GM21723 (cell line): ENCODE data around the gene SPIRE2.
"Not testable (repeated sequence)": the region's sequence is repeated elsewhere in the genome, so short reads cannot be mapped to it uniquely, and the experiment has no call there.

Experiments used
- ATAC-seq: cut with Tn5 transposase; IDR thresholded peaks from one replicate; pipeline ENCODE4 v1.9.1; 2021; ENCODE audit warnings: mild to moderate bottlenecking, moderate library complexity; ENCODE audit not compliant: unreplicated experiment

The SPIRE2 gene

GRCh38 chr16:89912143-89912542 lies 83.9 kb downstream of the SPIRE2 start:
- ATAC-seq: no peak

DNA sequence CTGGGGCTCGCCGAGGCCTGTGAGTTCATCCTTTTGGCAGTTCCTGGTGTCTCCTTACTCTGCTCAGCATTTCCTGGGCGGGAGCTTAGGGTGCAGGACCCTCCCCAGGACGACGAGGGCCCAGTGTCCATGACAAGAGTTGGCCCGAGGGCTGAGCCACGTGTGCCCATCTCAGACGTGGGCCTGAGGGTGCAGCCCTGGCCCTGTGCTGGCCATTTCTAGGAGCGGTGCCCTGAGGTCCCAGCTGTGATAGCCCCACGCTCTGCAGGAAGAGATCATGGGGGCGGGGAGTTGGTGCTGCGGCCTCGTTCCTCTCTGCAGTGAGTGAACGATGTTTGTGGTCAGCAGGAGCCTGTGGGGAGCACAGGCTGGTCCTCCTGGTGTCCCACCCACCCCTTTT lies 84.4 kb downstream of the SPIRE2 start:
- ATAC-seq: no peak

GRCh38 chr16:89913408-89914387 lies 85.4 kb downstream of the SPIRE2 start:
- ATAC-seq: no peak

DNA sequence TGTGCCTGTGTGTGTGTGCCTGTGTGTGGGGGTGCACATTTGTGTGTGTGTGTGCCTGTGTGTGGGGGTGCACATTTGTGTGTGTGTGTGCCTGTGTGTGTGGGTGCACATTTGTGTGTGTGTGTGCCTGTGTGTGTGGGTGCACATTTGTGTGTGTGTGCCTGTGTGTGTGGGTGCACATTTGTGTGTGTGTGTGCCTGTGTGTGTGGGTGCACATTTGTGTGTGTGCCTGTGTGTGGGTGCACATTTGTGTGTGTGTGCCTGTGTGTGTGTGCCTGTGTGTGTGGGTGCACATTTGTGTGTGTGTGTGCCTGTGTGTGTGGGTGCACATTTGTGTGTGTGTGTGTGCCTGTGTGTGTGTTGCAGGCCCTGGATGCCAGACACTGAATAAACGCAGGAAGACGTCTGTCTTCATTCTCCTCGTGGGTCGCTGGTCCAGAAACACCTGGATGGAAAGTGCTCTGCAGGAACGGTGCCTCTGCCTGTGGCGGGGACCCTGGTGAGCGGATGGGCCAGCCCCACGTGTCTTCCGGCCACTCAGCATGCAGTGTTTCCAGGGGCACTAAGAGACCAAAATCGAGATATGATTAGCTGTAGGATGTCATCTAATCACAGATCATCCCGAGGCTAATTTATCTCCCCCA lies 86.5 kb downstream of the SPIRE2 start:
- not testable (repeated sequence) for ATAC-seq

DNA sequence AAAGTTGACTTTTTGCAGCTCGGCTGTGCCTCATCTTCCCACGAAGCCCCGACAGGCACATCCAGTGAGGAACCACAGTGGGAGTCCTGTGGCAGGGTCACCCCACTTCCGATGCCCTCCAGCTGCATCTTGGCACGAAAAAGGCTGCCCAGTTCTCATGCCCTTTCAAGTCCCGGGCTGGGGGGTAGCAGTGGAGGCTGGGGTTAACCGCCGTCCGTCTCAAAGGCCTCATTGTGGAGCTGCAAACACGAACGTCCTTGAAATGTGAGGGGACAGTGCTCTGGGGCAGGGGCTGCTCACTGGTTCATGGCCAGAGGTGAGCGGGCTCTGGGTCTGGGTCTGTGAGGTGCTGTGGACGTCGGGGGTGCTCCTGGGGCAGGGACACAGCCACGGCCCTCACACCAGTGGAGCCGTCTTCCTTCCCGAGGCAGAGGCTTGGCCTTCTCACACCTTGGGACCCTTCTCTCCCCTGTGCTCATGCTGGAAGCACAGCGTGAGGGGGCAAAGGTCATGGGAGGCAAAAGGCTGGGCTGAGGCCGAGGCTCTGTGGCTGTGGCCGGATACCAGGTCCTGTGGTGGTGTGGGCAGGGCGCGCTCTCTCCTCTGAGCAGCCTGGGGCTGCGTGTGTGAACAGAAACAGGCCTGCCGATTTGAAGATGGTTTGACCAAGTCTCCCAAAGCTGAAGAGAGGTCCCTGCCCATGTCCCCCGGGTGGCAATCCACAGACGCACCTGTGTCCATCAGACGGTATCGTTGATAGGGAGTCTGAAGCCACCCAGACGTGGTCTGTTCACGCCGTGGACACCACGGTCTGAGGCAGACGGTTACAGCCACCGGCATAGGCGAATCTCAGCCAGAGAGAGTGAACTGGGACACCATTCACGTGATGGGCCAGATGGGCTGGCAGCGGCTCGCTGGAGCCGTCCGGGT lies 87.3 kb downstream of the SPIRE2 start:
- ATAC-seq: no peak

- peak; percentile 70 for ATAC-seq
These were observed 89.6 kb downstream of the SPIRE2 start for GRCh38 chr16:89917773-89918452.

DNA sequence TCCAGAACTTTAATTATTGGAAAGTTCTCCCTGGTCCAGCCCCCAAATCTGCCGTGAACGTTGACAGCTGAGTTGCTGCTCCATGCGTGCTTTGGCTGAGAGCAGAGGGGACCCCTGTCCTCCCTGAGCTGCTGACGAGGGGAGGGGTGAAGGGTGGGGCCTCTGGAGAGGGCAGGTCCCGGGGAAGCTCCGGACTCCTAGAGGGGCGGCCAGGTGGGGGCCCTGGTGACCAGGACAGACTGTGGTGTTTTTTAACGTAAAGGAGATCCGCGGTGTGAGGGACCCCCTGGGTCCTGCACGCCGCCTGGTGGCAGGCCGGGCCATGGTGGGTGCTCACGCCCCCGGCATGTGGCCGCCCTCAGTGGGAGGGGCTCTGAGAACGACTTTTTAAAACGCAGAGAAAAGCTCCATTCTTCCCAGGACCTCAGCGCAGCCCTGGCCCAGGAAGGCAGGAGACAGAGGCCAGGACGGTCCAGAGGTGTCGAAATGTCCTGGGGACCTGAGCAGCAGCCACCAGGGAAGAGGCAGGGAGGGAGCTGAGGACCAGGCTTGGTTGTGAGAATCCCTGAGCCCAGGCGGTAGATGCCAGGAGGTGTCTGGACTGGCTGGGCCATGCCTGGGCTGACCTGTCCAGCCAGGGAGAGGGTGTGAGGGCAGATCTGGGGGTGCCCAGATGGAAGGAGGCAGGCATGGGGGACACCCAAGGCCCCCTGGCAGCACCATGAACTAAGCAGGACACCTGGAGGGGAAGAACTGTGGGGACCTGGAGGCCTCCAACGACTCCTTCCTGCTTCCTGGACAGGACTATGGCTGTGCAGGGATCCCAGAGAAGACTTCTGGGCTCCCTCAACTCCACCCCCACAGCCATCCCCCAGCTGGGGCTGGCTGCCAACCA lies 90.4 kb downstream of the SPIRE2 start, which contains the start of gene MC1R:
MC1R (plus strand) TSS at position 410 of the 895 bp plus-strand sequence; CDS start at position 807, 397 bp downstream.
- no peak for ATAC-seq

GRCh38 chr16:89919535-89920406 lies 91.5 kb downstream of the SPIRE2 start:
- ATAC-seq: no peak

DNA sequence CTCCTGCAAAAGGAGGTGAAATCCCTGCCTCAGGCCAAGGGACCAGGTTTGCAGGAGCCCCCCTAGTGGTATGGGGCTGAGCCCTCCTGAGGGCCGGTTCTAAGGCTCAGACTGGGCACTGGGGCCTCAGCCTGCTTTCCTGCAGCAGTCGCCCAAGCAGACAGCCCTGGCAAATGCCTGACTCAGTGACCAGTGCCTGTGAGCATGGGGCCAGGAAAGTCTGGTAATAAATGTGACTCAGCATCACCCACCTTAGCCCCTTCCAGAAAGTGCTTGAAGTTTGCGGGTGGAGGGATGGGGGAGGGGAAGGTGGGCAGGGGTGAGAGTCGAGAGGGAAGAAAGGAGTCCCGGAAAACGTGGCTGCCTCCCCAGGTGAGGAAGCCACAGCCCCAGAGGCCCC lies 92.4 kb downstream of the SPIRE2 start:
- no peak for ATAC-seq
